GM20000 (cell line): ENCODE results near the gene ZNF487.

Experiments
- DNase-seq: peaks from one replicate; pipeline ENCODE4 v3.0.0; 2012; ENCODE audit warnings: low spot score
- TF ChIP-seq, protein P1 (sequence below): IDR thresholded peaks from 2 replicates; pipeline ENCODE4 v1.5.1; 2012; ENCODE audit warnings: mild to moderate bottlenecking, control low read depth; ENCODE audit errors: extremely low read depth, missing control alignments

The ZNF487 gene

DNA sequence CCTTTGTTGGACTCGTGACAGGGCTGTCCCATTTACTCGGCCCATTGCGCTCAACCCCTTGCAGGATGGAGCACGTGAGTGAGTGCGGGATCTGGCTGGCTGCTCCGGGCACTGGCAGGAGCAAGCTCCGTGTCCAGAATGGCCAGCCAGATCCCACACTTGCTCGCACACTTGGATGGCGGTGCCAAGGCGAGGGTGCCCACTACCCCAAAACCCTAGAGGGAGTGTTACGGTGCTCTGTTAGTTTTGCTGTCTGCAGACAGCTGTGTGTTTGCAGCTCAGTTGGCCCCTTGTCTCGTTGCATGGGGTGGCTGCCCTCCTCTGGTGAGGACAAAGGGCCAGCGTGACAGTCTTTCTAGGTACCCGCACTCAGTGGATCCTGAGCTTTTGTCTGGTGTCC, 34.2 kb downstream of the ZNF487 start:
- DNase-seq = no peak
- TF ChIP-seq, protein P1, sequence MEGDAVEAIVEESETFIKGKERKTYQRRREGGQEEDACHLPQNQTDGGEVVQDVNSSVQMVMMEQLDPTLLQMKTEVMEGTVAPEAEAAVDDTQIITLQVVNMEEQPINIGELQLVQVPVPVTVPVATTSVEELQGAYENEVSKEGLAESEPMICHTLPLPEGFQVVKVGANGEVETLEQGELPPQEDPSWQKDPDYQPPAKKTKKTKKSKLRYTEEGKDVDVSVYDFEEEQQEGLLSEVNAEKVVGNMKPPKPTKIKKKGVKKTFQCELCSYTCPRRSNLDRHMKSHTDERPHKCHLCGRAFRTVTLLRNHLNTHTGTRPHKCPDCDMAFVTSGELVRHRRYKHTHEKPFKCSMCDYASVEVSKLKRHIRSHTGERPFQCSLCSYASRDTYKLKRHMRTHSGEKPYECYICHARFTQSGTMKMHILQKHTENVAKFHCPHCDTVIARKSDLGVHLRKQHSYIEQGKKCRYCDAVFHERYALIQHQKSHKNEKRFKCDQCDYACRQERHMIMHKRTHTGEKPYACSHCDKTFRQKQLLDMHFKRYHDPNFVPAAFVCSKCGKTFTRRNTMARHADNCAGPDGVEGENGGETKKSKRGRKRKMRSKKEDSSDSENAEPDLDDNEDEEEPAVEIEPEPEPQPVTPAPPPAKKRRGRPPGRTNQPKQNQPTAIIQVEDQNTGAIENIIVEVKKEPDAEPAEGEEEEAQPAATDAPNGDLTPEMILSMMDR = no peak

DNA sequence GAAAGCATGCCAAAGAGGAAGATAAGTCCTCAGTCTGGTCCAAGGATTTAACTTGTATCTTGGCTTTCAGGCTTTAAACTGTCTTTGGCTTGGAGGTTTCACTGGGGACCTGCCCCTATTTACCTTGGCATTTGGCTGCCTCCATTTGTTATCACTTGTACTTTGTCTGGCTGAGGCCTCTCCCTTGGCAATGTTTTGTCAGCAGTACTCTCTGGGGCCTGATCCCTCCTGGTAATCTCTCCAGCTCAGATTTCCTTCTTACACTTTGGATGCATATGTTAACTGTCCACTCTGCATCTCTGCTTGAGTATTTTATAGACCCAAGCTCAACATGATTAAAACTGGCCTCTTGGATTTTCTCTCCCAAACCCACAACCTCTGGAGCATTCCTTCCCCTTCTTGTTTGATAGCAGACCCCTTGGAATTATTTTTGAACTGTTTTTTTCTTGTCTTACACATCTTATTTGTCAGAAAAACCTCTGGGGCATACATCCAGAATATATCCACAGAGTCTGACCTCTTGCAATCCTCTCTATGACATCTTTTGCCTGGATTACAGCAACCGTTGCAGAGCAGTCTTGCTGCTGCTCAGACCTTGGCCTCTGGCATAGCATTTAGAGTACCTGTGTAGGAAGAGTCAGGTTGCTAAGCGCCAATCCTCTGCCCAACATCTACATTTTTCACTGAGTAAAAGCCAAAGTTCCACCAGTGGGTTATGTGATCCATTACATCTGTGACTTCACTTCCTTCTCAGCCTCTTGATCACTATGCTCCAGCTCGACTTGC, 35.2 kb downstream of the ZNF487 start:
- DNase-seq = no peak
- TF ChIP-seq, protein P1 = no peak

DNA sequence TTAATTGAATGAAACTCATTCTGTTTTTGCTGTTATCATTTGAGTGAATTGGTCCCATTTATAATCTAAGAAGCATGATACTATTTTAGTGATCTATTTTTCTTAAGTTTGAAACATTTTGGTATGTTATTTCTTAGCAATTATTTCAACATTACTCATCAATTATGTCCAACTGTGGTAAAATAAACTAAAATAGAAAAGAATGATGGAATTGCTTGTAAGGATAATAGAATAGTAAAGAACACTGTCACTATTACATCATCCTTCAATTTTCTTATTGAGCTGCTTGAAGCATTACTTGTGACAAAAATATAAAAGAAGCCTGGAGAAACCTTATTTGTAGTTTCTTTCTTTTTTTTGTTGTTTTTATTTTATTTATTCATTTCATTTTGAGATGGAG, 42.4 kb downstream of the ZNF487 start:
- TF ChIP-seq, protein P1 = no peak
- no peak for DNase-seq

DNA sequence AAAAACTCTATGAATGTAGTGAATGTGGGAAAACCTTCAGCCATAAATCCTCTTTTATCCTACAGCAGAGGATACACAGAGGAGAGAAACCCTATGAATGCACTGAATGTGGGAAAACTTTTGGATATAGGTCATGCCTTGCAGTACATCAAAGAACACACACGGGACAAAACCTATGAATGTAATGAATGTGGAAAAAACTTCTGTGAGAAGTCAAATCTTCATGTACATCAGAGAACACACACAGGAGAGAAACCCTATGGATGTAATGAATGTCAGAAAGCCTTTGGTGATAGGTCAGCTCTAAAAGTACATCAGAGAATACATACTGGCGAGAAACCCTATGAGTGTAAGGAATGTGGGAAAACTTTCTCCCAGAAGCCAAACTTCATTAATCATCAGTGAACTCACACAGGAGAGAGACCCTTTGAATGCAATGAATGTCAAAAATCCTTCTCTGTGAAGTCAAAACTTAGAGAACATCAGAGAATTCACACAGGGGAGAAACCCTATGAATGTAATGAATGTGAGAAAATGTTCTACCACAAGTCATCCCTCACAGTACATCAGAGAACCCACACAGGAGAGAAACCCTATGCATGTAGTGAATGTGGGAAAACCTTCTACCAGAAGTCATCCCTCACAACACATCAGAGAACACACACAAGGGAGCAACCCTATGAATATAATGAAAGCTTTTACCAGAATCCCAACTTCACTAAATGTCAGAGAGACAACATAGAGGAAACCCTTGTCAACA, 45.6 kb downstream of the ZNF487 start:
- TF ChIP-seq, protein P1 = no peak
- DNase-seq = no peak

DNA sequence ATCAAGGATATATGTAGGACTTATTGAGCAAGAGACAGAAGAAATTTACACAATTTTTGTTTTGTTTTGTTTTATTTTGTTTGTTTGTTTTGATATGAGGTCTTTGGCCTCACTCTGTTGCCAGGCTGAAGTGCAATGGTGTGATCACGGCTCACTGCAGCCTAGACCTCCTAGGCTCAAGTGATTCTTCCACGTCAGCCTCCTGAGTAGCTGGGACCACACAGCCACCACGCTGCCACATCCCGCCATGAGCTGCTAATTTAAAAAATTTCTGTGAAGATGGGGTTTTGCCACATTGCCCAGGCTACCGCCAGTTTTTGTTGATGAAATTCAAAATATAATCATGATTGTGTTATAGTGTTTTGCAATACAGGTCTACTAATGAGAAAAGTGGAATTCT, 54.9 kb downstream of the ZNF487 start:
- TF ChIP-seq, protein P1 = no peak
- DNase-seq = no peak

DNA sequence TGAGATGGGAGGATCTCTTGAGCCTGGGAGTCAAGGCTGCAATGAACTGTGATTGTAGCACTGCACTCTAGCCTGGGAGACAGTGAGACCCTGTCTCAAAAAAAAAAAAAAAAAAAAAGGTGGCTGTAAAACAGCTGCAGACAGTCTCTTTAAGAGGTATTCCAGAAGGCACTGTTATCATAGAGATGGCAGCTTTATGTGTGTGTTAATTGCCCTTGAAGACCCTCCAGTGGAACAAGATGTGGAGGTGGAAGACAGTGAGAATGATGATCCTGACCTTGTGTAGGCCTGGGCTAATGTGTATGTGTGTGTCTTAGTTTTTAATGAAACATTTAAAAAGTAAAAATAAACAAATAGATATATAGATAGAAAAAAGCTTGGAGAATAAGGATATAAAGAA, 66.0 kb downstream of the ZNF487 start:
- DNase-seq = no peak
- TF ChIP-seq, protein P1 = no peak

DNA sequence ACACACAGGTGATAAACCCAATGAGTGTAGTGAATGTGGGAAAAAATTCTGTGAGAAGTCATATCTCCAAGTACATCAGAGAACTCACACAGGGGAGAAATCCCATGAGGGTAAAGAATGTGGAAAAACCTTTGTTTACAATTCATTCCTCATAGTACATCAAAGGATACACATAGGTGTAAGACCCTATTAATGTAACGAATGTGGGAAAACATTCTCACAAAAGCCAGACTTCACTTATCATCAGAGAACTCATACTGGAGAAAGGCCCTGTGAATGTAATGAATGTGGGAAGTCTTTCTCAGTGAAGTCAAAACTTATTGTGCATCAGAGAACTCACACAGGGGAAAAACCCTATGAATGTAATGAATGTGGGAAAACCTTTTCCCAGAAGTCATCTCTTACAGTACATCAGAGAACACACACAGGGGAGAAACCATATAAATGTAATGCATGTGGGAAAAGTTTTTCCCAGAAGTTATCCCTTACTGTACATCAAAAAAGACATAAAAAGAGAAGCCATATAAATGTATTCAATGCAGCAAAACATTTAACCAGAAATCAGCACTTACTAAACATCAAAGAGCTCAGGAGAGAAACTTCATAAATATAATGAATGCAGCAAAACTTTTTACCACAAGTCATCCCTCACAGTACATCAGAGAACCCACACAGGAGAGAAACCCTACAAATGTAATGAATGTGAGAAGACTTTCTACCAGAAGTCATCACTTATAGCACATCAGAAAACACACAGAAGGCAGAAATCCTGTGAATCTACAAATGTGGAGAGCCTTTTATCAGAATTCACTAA, 87.7 kb downstream of the ZNF487 start:
- no peak for DNase-seq
- TF ChIP-seq, protein P1 = no peak
